ENCODE data around the gene TLR4.

The TLR4 gene

GRCh38 chr9:117704024-117704575, at the start of gene TLR4:
TLR4 (plus strand) TSS chr9:117704403; CDS start chr9:117704473, 70 bp downstream.
- DNase-seq (ENCODE audit: low read depth in 3 of 3, low spot score in 1 of 3), result no peak

- DNase-seq (ENCODE audit: low read depth in 3 of 3, low spot score in 1 of 3), result no peak
Observed at GRCh38 chr9:117656002-117656401, 48.2 kb upstream of the TLR4 start.

- DNase-seq (ENCODE audit: low read depth in 3 of 3, low spot score in 1 of 3), result no peak
Observed at GRCh38 chr9:117662651-117663050, 41.6 kb upstream of the TLR4 start.

GRCh38 chr9:117664419-117664818, 39.8 kb upstream of the TLR4 start:
- no peak for DNase-seq (ENCODE audit: low read depth in 3 of 3, low spot score in 1 of 3)

- no peak for DNase-seq (ENCODE audit: low read depth in 3 of 3, low spot score in 1 of 3)
Observed at GRCh38 chr9:117665601-117666385, 38.4 kb upstream of the TLR4 start.

- DNase-seq (ENCODE audit: low read depth in 3 of 3, low spot score in 1 of 3), result no peak
Observed at GRCh38 chr9:117671468-117671867, 32.7 kb upstream of the TLR4 start.

GRCh38 chr9:117672369-117672768, 31.8 kb upstream of the TLR4 start:
- no peak for DNase-seq (ENCODE audit: low read depth in 3 of 3, low spot score in 1 of 3)

- no peak for DNase-seq (ENCODE audit: low read depth in 3 of 3, low spot score in 1 of 3)
Observed at GRCh38 chr9:117677572-117677971, 26.6 kb upstream of the TLR4 start.

GRCh38 chr9:117678871-117679270, 25.3 kb upstream of the TLR4 start:
- DNase-seq (ENCODE audit: low read depth in 3 of 3, low spot score in 1 of 3), result no peak

- DNase-seq (ENCODE audit: low read depth in 3 of 3, low spot score in 1 of 3), result no peak
Observed at GRCh38 chr9:117679416-117679815, 24.8 kb upstream of the TLR4 start.

GRCh38 chr9:117681888-117682287, 22.3 kb upstream of the TLR4 start:
- DNase-seq (ENCODE audit: low read depth in 3 of 3, low spot score in 1 of 3), result no peak

GRCh38 chr9:117682955-117683710, 21.1 kb upstream of the TLR4 start:
- no peak for DNase-seq (ENCODE audit: low read depth in 3 of 3, low spot score in 1 of 3)

GRCh38 chr9:117687532-117687931, 16.7 kb upstream of the TLR4 start:
- no peak for DNase-seq (ENCODE audit: low read depth in 3 of 3, low spot score in 1 of 3)

- DNase-seq (ENCODE audit: low read depth in 3 of 3, low spot score in 1 of 3), result no peak
Observed at GRCh38 chr9:117691367-117691766, 12.8 kb upstream of the TLR4 start.

GRCh38 chr9:117696154-117696553, 8.0 kb upstream of the TLR4 start:
- no peak for DNase-seq (ENCODE audit: low read depth in 3 of 3, low spot score in 1 of 3)

- DNase-seq (ENCODE audit: low read depth in 3 of 3, low spot score in 1 of 3), result no peak
Observed at GRCh38 chr9:117697046-117697445, 7.2 kb upstream of the TLR4 start.

- no peak for DNase-seq (ENCODE audit: low read depth in 3 of 3, low spot score in 1 of 3)
Observed at GRCh38 chr9:117703537-117703936, 666 bp upstream of the TLR4 start.

- no peak for DNase-seq (ENCODE audit: low read depth in 3 of 3, low spot score in 1 of 3)
Observed at GRCh38 chr9:117704597-117704996, 394 bp downstream of the TLR4 start.

- DNase-seq (ENCODE audit: low read depth in 3 of 3, low spot score in 1 of 3), result no peak
Observed at GRCh38 chr9:117705386-117705785, 1.2 kb downstream of the TLR4 start.

- no peak for DNase-seq (ENCODE audit: low read depth in 3 of 3, low spot score in 1 of 3)
Observed at GRCh38 chr9:117706421-117707116, 2.4 kb downstream of the TLR4 start.

GRCh38 chr9:117707561-117707960, 3.4 kb downstream of the TLR4 start:
- no peak for DNase-seq (ENCODE audit: low read depth in 3 of 3, low spot score in 1 of 3)

GRCh38 chr9:117709936-117710335, 5.7 kb downstream of the TLR4 start:
- no peak for DNase-seq (ENCODE audit: low read depth in 3 of 3, low spot score in 1 of 3)
